ENCODE measurements around the gene LRRC49. TPM values are rescaled to one million over a fixed set of nuclear protein-coding genes. Genes with fewer than 3 reads are reported as not detected.

The LRRC49 gene
- total RNA-seq, 2 donors from 2014 or later: 1.2 to 1.6 TPM

DNA sequence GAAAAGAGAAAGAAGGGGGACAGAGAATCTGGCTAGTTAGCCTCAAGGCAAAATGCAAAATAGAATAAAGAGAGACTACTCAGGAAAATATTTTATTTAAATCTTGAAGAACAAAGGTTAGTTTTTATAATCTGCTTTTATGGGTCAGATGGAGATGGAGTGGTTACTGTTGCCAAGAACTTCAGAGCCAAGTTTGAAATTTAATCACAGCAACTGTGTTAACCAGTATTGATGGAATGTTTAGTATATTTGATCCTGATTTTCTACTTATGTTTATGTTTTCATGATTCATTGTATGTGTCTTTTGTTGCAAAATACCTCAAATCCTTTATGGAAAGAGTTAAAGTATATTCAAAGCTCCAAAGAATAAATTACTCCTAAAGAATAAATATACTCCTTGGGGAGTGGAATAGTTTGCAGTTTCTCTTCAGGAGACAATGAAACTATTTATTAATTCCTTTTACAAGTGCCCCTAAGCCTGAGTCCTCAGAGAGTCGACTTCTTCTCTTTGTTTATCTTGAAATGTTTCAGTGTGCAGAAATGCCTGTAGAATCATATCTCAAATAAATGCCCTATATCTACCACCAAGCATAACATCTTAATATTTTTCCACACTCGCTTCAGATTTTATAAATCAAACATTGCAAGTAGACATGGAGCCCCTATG, 161.8 kb downstream of the LRRC49 start:
- Mint-ChIP-seq H3K4me1 (no peaks in the 10 kb centered on the region), H3K27ac (no peak overlapping the region)

GRCh38 chr15:71055461-71055860, 162.8 kb downstream of the LRRC49 start:
- no peak overlapping the region for H3K27ac Mint-ChIP-seq
- H3K4me1 Mint-ChIP-seq: no peaks in the 10 kb centered on the region
- no peaks in the 10 kb centered on the region for H3K36me3 Mint-ChIP-seq (ENCODE audit: low read depth)
- no peak for ATAC-seq (replicated peaks)
- no peak overlapping the region for H3K4me3 Mint-ChIP-seq
- no peaks in the 10 kb centered on the region for H3K9me3 Mint-ChIP-seq
- H3K27me3 Mint-ChIP-seq: peaks cover 2% of the 10 kb centered on the region

More for the DNA sequence above, 161.8 kb downstream of the LRRC49 start:
- ATAC-seq (replicated peaks): no peak
- no peaks in the 10 kb centered on the region for H3K9me3 Mint-ChIP-seq
- no peak overlapping the region for H3K4me3 Mint-ChIP-seq
- no peaks in the 10 kb centered on the region for H3K27me3 Mint-ChIP-seq
- H3K36me3 Mint-ChIP-seq (ENCODE audit: low read depth): no peaks in the 10 kb centered on the region

- no peaks in the 10 kb centered on the region for H3K4me1 Mint-ChIP-seq
- H3K4me3 Mint-ChIP-seq: no peak overlapping the region
- H3K9me3 Mint-ChIP-seq: no peaks in the 10 kb centered on the region
- ATAC-seq (replicated peaks): no peak
- H3K27me3 Mint-ChIP-seq: peaks cover 3% of the 10 kb centered on the region
- no peak overlapping the region for H3K27ac Mint-ChIP-seq
- H3K36me3 Mint-ChIP-seq (ENCODE audit: low read depth): no peaks in the 10 kb centered on the region
Observed at GRCh38 chr15:71056111-71056510, 163.5 kb downstream of the LRRC49 start.

DNA sequence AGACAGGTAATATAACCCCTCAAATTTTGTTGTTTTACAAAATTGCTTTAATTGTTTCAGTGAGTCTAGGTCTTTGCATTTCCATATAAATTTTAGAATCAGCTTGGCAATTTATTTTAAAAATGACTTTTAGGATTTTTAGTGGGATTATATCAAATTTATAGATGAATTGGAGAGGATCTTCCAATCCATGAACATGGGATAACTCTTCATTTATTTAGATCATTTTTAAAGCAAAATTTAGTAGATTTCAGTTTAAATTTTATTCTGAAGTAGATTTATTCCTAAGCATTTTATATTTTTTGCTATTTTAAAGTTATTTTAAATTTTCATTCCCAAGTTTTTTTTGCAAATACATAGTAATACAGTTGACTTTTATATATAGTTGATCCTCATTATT, 164.5 kb downstream of the LRRC49 start:
- H3K27ac Mint-ChIP-seq: no peak overlapping the region
- H3K4me1 Mint-ChIP-seq: no peaks in the 10 kb centered on the region
- H3K36me3 Mint-ChIP-seq (ENCODE audit: low read depth): no peaks in the 10 kb centered on the region
- H3K27me3 Mint-ChIP-seq: peaks cover 7% of the 10 kb centered on the region
- no peak overlapping the region for H3K4me3 Mint-ChIP-seq
- no peak for ATAC-seq (replicated peaks)
- no peaks in the 10 kb centered on the region for H3K9me3 Mint-ChIP-seq

- Mint-ChIP-seq H3K36me3 (ENCODE audit: low read depth) (no peaks in the 10 kb centered on the region), H3K9me3 (no peaks in the 10 kb centered on the region), H3K27me3 (peaks cover 7% of the 10 kb centered on the region), H3K4me3 (no peak overlapping the region), H3K4me1 (no peaks in the 10 kb centered on the region), H3K27ac (no peak overlapping the region)
- ATAC-seq (replicated peaks): no peak
Observed at GRCh38 chr15:71057581-71057980, 165.0 kb downstream of the LRRC49 start.

DNA sequence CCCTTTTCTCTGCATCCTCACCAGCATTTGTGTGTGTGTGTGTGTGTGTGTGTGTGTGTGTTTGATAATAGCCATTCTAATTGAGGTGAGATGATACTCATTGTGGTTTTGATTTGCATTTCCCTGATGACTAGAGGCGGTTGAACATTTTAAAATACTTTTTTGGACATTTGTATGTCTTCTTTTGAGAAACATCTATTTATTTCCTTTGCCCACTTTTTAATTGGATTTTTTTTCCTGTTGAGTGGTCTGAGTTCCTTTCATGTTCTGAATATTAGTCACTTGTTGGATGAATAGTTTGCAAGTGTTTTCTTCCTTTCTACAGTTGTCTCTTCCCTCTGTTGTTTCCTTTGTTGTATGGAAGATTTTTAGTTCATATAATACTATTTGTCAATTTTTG, 168.4 kb downstream of the LRRC49 start:
- Mint-ChIP-seq H3K27ac (no peak overlapping the region), H3K9me3 (no peaks in the 10 kb centered on the region), H3K4me1 (no peaks in the 10 kb centered on the region), H3K27me3 (peaks cover 10% of the 10 kb centered on the region), H3K4me3 (no peak overlapping the region), H3K36me3 (ENCODE audit: low read depth) (no peaks in the 10 kb centered on the region)
- no peak for ATAC-seq (replicated peaks)

GRCh38 chr15:71066983-71067382, 174.4 kb downstream of the LRRC49 start:
- no peak overlapping the region for H3K27ac Mint-ChIP-seq
- no peak for ATAC-seq (replicated peaks)
- H3K4me1 Mint-ChIP-seq: no peaks in the 10 kb centered on the region
- no peaks in the 10 kb centered on the region for H3K36me3 Mint-ChIP-seq (ENCODE audit: low read depth)
- H3K9me3 Mint-ChIP-seq: no peaks in the 10 kb centered on the region
- no peak overlapping the region for H3K4me3 Mint-ChIP-seq
- H3K27me3 Mint-ChIP-seq: peaks cover 18% of the 10 kb centered on the region

GRCh38 chr15:71069693-71070092, 177.1 kb downstream of the LRRC49 start:
- Mint-ChIP-seq H3K4me3 (no peak overlapping the region), H3K9me3 (no peaks in the 10 kb centered on the region), H3K36me3 (ENCODE audit: low read depth) (no peaks in the 10 kb centered on the region), H3K4me1 (no peaks in the 10 kb centered on the region), H3K27me3 (peaks cover 22% of the 10 kb centered on the region), H3K27ac (no peak overlapping the region)
- no peak for ATAC-seq (replicated peaks)

GRCh38 chr15:71071529-71071928, 178.9 kb downstream of the LRRC49 start:
- ATAC-seq (replicated peaks): no peak
- Mint-ChIP-seq H3K27me3 (peaks cover 17% of the 10 kb centered on the region), H3K36me3 (ENCODE audit: low read depth) (no peaks in the 10 kb centered on the region), H3K27ac (no peak overlapping the region), H3K4me3 (no peak overlapping the region), H3K4me1 (no peaks in the 10 kb centered on the region), H3K9me3 (no peaks in the 10 kb centered on the region)

DNA sequence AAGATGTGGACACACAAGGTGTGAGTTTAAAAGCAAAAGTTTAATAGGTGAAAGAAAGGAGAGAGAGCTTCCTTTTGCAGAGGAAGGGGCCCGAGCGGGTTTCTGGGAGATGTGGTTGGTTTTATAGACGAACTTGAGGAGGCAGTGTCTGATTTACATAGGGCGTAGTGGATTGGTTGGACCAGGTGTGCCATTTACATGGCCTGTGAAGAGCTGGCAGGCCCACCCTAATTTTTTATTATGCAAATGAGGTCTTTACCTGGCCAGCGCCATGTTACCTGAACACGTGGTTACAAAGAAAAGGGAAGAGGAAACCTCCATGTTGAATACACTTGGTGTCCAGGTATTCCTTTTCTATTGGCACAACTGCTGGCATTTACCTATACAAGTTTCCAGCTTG, 179.8 kb downstream of the LRRC49 start:
- Mint-ChIP-seq H3K36me3 (ENCODE audit: low read depth) (no peaks in the 10 kb centered on the region), H3K4me3 (no peak overlapping the region), H3K9me3 (no peaks in the 10 kb centered on the region), H3K4me1 (no peaks in the 10 kb centered on the region), H3K27me3 (peaks cover 14% of the 10 kb centered on the region), H3K27ac (no peak overlapping the region)
- ATAC-seq (replicated peaks): no peak

DNA sequence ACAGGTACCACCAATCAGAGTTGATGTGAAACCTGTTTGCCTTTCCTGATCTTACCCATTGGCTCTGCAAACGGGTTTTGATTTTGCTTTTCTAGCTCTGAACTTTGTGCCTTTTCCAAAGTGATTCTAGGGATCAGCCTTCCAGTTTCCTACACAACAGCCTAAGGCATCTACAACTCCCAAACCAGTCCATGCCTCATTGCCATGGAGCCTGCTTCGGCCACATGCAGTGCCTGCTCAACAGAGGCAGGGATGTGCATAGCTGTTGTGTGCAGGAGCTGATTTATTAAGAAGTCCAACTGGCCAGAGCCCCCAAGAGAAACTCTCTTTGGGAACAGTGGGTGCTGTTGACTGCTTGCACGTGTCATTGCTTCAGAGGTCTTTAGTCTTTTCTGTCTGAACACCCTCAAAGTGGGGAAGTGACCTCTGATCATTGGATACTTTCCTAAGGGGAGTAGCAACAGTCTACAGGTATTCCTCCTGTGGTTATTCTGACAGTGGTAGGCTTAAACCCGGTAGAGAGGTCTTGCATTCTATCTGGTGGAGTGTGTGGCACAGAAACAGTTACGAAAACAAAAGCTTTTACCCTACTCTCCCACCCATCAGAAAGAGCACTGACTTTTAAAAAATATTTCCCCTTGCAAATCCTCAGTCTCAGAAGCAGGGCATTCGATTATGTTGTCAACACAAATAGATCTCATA, 186.0 kb downstream of the LRRC49 start:
- H3K4me1 Mint-ChIP-seq: no peaks in the 10 kb centered on the region
- peaks cover 3% of the 10 kb centered on the region for H3K9me3 Mint-ChIP-seq
- no peaks in the 10 kb centered on the region for H3K36me3 Mint-ChIP-seq (ENCODE audit: low read depth)
- H3K27me3 Mint-ChIP-seq: peaks cover 16% of the 10 kb centered on the region
- no peak overlapping the region for H3K4me3 Mint-ChIP-seq
- ATAC-seq (replicated peaks): no peak
- no peak overlapping the region for H3K27ac Mint-ChIP-seq

DNA sequence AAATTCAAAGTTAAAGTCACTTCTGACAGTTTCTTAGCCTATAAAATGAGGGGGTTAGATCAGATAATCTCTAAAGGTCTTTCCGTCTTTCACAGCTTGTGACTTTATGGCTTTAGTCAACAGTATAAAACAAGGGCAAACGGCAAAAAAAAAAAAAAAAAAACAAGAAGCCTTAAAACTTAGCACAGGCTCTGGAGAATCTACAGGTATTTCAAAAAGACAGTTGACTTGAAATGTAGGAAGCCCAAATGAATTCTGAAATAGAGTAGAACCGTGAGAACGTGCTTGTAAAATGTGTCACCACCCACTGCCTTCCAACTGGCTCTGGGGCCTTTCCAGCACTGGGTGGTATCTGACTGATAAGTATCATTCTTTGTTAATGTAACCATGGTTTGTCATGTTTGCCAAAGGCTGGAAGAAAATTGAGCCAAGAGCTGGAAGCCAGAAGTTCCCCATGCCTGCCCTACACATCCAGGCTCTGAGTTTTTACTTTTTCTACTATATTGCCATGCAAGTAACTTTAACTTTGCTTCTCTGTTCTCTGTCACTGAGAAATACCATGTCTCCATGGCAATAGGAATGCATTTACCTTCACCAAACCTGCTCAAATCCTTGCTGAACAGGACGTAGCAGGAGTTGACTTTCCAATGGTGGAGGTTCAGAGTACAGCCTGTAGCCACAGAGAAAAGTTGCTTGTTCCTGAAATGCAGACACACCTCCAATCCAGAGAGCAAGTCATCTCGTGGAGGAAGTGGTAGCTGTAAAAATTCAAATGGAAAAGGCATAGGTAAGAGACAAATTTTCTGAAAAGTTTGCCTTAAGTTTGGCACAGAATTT, 186.8 kb downstream of the LRRC49 start:
- no peaks in the 10 kb centered on the region for H3K4me1 Mint-ChIP-seq
- peaks cover 3% of the 10 kb centered on the region for H3K9me3 Mint-ChIP-seq
- H3K27ac Mint-ChIP-seq: no peak overlapping the region
- no peaks in the 10 kb centered on the region for H3K36me3 Mint-ChIP-seq (ENCODE audit: low read depth)
- no peak overlapping the region for H3K4me3 Mint-ChIP-seq
- no peak for ATAC-seq (replicated peaks)
- H3K27me3 Mint-ChIP-seq: peaks cover 21% of the 10 kb centered on the region

DNA sequence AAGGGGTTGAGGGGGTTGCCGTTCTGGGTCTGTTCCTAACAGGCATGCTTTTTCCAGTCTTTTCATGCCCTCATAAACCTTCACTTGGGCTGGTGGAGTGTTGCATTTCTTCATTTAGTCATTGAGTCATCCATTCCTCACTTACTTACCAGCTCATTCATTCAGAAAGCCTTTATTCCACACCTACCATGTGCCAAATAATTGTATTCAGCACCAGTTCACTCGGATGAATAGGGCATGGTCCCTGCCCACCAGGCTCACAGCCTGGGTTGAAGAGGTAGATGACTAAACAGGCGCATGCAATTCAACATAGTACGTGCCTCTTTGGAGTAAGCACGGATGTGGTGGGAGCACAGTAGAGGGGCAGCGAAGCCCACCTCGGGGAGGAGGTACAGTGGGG, 187.5 kb downstream of the LRRC49 start:
- Mint-ChIP-seq H3K27me3 (peaks cover 21% of the 10 kb centered on the region), H3K36me3 (ENCODE audit: low read depth) (no peaks in the 10 kb centered on the region), H3K27ac (no peak overlapping the region), H3K4me3 (no peak overlapping the region), H3K9me3 (peaks cover 3% of the 10 kb centered on the region), H3K4me1 (no peaks in the 10 kb centered on the region)
- ATAC-seq (replicated peaks): no peak

DNA sequence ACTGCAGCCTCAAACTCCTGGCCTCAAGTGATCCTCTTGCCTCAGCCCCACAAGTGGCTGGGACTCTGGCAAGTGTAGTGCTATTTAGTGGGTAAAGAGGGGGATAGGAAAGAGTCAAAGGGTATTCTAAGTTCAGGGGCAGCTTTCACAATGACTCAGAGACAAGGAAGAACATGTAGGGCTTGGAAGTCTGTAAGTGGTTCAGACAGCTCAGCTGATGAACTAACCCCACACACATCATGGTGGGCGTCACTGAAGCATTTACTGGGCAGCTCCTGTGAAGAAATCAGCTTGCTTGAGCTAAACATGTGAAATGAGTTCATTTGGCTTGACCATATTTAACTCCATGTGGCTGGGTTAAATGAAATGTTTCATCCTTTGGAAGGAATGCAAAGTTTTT, 188.1 kb downstream of the LRRC49 start:
- Mint-ChIP-seq H3K27ac (no peak overlapping the region), H3K4me1 (no peaks in the 10 kb centered on the region), H3K36me3 (ENCODE audit: low read depth) (no peaks in the 10 kb centered on the region), H3K27me3 (peaks cover 21% of the 10 kb centered on the region), H3K9me3 (peaks cover 3% of the 10 kb centered on the region), H3K4me3 (no peak overlapping the region)
- no peak for ATAC-seq (replicated peaks)

DNA sequence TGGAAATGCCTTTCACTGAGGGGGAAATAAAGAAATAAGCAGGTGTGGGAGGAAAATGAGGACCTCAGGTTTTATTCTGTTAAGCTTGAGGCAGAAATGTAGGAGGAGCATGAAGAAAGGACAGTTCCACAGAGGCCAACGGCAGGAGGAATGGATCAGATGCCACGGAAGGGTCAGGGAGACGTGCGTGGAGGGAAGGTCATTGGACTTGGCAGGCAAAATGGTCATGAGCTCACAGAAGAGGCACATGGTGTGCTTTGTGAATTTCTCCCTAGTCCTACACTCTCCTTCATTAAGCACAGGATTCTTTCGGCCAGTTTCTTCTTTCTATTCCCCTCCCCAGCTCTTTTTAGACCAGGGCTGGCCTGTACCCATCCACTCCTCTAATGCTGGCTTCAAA, 190.2 kb downstream of the LRRC49 start:
- H3K4me1 Mint-ChIP-seq: no peaks in the 10 kb centered on the region
- ATAC-seq (replicated peaks): no peak
- no peaks in the 10 kb centered on the region for H3K36me3 Mint-ChIP-seq (ENCODE audit: low read depth)
- peaks cover 29% of the 10 kb centered on the region for H3K27me3 Mint-ChIP-seq
- H3K4me3 Mint-ChIP-seq: no peak overlapping the region
- no peak overlapping the region for H3K27ac Mint-ChIP-seq
- peaks cover 3% of the 10 kb centered on the region for H3K9me3 Mint-ChIP-seq
